Kidney capillary endothelial cell (primary cell): Measurements from ENCODE around the gene SLC23A2.

Source experiments
- DNase-seq: peaks from one replicate; pipeline ENCODE4 v3.0.0-alpha.2; 2018; ENCODE audit warnings: low spot score

Gene SLC23A2

DNA sequence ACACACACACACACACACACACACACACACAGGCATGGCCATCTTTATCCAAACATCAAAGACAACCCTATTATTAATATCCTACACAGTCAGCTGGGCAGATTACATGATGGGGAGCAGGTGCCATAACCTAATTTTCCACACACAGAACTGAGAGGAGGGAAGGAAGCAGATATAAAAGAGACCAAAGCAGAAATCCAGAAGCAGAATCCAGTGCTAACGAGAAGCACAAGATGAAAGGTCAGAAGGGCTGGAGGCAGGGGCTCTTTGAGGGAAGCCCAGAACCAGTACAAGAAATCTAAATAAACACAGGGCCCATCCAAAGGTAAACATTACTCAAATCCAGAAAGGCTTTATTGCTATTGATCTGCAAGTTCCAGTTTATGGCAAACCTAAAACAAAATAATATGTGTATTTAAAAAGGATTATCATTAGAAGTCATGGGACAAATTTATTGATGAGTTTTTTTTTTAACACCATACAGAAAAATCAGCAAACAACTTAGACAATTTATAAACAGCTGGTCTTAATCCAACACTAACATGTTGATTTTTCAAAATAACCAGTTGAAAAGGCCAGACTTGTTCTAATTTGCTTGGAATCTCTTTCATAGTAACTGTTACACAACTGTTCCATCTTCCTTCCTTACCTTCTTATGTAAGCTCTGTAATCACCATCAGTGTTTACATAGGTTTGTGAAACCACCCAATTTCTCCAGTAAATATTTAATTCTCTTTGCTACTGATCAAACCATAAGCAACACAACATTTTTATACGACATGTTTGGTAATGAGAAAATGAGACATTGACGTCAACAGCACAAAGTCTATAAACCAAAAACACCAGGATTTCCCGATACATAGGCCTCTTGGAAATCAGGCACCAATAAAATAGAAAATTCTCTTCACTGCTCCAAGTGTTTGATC lies 34.2 kb downstream of the SLC23A2 start:
- no peak for DNase-seq

DNA sequence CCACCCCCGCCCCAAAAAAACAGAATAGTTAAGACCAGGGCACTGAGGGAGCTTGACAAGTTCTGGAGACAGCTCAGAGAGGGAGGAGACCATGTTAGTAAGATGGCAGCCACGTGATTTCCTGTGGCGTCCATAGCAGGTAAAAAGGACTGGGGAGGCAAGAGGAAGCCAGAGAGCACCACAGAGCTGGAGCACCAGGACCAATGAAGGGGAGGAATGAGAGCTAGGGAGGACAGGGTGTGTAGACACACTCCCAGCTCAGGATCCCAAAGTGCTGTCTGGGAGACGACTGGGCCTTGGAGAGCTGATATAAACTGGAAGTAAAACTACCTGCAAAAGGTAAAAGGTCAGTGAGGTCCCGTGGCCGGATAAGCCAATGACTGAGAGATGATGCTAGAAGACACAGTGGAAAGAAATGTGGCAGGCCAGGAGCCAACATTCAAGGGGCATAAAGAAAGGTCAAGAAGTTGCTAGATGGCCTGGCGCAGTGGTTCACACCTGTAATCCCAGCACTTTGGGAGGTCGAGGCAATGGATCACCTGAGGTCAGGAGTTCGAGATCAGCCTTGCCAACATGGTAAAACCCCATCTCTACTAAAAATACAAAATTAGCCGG lies 39.0 kb downstream of the SLC23A2 start:
- no peak for DNase-seq

DNA sequence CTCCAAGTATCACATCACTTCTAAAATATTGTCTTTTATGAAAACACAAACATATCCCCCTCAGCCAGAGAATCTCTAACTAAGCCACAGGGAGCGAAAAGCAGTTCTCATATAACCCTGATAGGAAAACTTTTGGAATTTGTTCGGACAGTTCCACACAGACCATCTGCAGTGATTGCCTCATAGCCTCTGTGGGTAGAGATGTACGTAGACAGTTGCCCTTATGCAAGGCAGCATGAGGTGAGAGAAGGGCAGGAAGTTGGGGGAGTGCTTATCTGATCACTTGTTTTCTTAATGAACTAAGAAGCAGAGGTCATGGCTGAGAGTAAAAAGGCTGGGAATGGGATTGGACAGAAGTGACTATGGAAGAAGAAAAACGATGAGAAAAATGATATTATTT lies 39.6 kb downstream of the SLC23A2 start:
- DNase-seq, result no peak

DNA sequence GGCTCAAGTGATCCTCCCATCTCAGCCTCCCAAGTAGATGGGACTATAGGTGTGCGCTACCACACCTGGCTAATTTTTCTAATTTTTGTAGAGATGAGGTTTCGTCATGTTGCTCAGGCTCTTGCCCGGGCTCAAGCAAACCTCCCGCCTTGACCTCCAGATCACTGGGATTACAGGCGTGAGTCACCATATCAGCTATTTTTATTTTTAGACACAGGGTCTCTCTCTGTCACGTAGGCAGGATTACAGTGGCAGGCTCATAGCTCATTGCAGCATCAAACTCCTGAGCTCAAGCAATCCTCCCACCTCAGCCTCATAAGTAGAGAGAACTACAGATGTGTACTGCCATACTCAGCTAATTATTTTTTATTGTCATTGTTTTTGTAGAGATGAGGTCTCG lies 41.7 kb downstream of the SLC23A2 start:
- no peak for DNase-seq

DNA sequence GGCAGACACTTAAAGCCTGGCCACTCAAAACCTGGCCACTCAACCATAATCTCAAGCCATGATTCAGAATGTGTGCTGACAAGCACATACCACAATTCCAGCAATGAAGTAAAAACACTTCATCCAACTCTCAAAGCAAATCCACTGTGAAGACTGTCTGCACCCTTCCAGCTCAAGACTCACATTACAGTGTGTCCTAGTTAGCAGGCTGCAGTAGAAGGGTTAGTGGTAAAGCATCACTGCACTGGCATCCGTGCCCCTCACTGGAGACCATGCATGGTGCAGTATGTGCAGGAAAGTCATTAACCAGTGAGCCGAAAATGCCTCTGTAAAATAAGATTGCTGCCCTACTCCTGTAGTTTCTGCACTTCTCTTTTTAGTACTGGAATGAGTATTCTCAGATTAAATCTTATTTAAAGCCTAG lies 43.4 kb downstream of the SLC23A2 start:
- DNase-seq, result no peak

DNA sequence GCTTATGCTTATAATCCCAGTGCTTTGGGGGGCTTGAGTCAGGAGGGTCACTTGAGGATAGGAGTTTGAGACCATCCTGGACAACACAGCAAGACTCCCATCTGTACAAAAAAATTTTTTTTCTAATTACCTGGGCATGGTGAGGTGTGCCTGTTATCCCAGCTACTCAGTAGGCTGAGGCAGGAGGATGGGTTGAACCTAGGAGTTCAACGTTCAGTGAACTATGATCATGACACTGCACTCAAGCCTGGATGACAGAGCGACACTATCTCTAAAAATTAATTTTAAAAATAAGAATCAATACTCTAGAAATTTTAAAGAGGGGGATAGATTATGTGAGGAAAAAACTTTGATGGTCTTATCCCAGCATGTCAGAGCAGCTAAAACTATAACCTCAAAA lies 44.1 kb downstream of the SLC23A2 start:
- no peak for DNase-seq

DNA sequence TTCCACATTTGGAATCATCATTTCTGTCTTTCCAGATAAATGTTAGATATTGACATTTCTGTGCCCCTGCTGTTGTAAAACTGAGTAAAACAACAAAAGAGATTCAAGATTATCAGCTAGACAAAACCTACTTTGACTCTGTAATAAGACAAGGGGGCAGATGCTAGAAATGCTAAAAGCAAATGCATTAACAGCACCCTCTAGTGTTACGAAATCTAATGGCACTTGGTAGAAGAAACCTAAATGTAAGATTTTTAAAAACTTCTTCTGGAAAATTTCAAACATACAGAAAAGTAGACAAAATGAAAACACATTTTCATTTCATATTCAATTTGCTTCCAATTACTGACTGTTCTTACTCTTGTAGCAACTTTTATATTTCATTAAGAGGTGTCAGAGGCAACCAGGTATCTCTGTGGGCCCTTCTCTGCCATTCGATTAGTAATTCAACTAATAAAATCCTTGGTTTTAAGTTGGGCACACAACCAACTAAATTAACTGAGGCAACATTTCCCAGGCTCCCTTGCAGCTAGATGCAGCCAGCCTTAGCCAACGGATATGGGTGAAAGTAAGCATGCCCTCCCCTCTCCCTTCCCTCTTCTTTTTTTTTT lies 45.0 kb downstream of the SLC23A2 start:
- peak; percentile 67 for DNase-seq

DNA sequence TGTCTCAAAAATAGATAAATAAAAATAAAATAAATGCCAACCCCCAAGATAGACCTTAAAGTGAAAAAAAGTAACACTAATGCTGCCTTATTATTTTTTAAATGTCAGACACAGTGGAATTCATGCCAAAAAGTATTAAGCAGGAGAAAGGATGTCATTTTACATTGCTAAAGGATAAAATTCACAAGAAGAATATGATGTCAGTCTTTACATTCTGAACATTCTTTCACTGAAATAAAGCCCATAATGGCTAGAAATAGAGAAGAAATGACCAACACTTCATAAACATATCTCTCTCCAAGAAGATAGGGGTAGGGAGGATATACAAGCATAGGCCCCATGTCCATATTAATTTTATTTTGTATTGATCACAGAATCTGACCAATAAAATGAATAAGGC lies 47.4 kb downstream of the SLC23A2 start:
- DNase-seq, result no peak

DNA sequence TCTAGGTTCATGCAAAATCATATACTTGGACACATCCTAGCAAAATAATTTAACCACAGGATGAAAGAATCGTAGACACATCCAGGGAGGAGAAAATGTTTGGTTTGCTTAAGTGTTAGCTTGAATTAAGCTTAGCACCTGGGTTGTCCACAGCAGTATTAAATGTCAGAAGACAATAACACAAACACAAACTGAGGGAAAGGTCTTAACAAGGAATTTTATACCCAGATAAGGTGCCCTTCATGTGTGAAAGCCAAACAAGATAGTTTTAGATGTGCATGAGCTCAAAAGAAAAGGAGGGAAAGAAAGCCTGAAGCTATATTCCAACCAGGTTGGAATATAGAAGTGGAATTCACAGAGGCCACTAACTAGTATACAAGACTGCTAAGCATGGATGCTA lies 49.1 kb downstream of the SLC23A2 start:
- DNase-seq, result no peak

DNA sequence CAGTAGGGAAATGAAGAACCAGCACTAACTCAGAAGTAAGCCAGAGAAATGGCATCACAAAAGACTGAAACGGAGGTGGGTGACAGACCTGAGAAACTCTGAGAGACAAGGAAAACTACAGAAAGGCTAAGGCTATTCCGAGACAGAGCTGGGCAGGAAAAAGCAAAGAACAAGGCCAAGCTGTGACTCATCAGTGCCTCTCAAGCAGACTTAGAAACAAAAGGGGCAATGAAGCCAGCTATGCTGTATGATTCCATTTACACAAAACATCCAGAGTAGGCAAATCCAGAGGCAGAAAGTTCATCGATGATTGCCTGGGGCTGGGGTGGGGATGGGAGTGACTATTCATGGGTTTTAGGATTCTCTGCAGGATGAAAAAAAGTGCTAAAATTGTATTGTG lies 50.0 kb downstream of the SLC23A2 start:
- peak; percentile 68 for DNase-seq

DNA sequence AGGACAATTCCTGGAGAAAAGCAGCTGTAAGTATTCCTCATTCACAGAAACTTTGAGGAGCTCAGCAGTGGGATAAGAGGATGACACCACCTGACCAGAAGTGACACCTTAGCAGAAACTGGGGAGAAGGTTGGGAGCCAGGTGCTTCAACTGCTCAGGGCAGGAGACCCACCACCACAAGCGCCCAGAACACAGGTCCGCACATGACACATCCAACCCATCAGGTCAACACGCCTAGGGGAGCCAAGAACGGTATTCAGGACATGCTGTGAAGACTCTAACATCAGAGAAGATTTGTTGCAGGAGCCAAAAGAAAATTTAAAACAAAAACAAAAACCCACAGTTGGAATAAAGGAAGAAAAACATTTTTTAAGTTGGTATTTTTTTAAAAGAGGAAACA lies 50.5 kb downstream of the SLC23A2 start:
- no peak for DNase-seq

DNA sequence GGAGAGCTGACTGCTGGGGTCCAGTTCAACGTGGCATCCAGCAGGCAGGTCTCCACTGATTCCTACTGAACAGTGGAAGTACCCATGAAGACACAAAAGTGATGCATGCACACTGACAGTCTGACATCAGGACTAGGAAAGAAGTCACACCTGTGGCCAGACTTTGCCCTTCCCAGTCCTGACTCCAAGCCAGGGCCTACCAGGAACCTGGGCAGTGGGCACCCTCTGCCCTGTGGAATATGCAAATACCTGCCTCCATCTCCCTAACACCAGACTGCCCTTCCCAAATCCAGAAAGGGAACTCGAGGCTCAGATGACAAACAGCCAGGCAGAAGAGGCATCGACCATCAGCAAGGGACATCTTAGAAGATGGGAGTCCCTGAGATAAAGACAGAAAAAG lies 50.9 kb downstream of the SLC23A2 start:
- no peak for DNase-seq

DNA sequence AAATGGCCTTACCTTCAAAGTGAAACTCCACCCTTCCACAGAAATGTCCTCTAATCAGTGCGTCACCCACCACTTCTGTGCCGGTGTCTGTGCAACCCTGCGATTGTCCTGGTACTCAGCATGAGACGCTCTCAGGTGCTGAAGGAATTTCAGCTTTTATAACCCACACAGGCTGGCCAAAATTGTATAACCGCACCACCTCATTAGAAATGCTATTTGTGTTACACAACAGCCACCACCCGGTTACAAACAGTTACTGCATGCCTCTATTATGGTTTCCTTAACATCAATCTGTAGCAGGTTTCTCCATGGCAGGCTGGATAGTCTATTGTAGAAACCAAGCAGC lies 51.5 kb downstream of the SLC23A2 start:
- peak; percentile 46 for DNase-seq

DNA sequence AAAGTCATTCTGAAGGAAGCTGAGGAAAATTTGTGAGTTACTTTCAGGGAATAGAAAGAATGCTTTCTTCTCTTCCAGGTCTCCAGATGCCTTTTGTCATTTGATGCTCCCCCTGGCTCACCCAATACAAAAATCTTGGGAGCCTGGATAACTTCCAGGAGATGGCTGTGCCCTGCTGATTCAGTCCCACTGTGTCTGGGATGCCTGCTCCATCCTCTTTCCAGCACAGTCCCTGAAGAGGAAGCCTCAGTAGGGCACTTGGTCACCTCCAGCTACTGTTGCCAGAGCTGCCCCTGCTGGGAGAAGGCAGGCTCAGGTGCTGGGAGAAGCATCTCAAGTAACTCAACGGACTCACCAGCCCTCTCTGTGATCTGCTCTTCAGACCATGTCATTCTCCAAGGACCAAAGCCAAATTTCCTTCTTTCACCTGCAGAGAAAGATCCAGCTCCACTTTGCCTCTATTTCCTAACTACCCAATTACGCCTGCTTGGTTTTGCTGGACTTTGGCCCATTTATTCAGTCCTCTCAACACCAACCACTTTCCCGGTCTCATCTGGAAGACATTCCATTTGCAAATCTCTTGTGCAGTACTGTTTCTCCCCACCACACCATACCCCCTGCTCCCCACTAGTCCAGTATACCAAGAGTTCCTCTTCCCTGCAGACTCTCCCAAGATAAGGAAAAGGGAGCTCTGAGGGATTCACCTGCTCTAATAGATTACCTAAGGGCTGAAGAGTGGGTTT lies 53.3 kb downstream of the SLC23A2 start:
- no peak for DNase-seq

DNA sequence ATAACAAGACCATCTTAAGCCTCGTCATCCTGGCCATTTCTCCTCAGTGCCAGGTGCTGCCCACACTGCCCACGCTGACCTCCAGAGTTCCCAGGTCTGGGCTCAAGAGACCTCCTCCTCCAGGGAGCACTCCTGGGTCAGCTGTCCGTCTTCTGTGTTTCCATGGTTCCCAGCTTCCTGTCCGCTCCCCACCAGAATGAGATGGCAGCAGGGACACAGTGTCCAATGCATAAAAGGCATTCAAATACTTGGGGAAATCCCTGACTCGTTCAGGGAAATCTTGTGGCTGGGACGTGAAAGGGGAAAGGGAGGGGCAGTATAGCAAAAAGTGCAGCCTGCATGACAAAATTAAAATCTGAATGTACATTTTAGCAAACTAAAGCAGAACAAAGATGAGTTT lies 54.3 kb downstream of the SLC23A2 start:
- DNase-seq, result no peak

DNA sequence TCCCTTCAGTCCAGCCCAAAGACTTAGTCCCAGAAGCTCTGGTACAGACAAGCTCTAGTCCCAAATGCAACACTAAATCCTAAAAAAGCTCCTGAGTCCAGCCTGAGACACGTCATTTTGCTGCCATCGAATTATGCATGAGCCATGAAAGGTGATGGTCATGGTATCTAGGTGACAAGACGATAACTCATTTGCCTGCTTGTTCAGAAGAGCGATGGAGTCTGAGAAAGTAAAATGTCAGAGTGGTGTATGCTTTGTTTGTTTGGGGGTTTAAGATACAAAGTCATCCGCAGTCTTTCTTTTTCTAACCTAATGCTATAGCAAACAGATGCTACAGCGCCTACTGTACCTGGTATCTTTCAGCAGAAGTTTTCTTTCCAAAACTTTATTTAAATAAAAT lies 54.7 kb downstream of the SLC23A2 start:
- no peak for DNase-seq

DNA sequence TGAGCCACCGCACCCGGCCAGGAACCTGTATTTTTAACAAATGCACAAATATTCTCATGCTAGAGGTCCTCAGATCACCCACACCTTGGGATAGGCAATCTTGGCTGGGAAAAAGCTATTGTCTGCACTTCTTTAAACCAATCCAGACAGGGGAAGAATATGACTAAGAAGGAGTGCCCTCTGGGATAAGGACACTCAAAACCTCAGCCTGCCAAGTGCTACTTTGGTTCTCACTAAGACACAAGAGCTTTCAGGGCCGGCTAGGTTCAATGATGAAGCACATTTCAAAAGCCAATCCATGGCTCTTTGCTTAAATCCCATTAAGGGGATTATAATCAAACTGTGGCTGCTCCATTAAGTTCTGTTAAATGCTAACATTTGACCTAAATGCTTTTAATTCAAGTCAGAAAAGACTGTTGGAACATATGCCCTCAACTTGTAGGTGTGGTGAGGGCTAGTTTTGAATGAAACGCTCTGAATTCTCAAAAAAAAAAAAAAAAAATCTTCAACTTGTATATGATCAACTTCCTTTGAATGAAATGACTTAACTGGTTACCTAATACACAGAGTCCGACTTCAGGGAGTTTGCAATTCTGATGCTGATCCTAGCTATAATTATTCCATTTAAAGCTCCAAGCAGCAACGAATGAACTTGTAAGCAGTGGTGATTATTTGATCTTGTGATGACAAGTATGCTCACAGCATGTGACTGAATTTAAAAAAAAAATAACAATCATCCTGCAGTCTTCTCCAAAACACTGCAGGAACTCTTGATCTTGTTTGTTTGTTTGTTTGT lies 56.6 kb downstream of the SLC23A2 start:
- DNase-seq, result no peak

DNA sequence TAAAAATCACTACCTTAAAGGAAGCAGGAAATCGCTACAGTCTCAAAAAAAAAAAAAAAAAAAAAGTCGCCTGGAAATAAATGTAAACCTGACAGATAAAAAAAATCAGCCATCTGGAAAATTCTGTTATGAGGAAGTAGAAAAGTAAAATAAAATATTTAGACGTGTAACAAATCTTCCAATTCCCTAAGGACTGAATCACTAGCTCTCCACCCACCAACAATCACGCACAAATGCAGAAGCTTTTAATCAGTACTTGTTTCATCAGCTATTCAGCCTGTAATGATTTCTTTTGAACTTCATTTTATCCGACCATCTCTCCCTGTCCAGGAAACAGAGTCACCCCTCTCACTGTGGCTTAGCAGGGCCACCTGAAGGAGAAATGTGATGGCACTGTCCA lies 59.0 kb downstream of the SLC23A2 start:
- no peak for DNase-seq

DNA sequence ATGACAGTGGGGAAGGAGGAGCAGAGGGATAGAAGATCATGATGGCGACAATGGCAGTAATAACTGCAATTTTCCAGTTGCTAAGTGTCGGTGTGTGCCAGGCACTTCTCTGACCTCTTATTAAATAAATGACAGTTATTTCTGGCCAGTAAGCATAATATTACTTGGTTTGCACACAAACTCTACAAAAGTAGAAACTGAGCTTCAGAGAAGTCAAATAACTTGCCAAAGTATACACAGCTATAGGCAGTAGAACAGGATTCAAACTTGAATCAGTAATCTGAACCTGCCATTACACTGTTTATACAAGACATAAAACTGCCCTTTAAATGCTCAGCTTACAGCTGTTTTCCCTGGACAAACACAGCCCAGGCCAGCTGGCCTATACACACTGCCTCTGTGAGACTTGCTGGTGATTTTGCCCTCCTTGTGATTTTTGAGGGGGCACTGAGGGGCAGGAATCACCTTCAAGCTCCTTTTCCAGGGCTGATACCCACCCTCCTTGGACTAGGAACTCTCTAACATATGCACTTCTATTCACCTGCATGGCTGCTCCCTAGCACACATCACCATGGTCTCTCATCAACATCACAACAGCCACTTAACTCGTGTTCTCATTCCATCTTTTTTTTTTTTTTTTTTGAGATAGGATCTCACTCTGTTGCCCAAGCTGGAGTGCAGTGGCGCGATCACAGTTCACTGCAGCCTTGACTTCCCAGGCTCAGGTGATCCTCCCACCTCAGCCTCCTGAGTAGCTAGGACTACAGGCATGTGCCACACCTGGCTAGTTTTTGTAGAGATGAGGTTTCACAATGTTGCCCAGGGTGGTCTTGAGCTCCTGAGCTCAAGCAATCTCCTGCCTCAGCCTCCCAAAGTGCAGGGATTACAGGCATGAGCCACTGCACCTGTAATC lies 63.6 kb downstream of the SLC23A2 start:
- no peak for DNase-seq

DNA sequence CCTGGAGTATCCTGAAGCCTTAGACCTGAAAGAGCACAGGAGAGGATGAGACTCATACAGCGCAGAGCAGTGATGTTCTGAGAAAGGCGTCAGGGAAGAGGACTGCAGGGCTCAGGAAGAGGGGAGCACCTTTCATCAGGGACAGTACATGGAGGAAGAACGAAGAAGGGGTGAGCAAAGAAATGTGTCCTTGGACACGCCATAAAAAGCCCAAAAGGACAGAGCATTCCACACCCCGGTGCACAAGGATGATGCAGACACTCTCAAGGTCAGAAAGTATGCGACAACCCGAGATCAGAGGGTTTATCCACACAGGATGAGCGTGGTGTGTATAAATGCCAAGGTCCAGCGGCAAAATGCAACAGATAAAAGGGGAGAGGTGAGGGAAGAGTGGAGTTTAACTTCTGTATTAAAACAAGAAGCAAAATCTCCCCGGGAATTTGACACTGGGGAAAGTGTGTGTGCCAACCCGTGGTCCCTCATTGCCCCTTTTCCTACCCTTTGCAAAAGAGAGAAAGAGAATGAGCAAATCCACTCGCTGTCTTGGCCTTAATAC lies 64.4 kb downstream of the SLC23A2 start:
- no peak for DNase-seq
